ENCODE data around the gene TTPAL.

TTPAL gene, protein sequence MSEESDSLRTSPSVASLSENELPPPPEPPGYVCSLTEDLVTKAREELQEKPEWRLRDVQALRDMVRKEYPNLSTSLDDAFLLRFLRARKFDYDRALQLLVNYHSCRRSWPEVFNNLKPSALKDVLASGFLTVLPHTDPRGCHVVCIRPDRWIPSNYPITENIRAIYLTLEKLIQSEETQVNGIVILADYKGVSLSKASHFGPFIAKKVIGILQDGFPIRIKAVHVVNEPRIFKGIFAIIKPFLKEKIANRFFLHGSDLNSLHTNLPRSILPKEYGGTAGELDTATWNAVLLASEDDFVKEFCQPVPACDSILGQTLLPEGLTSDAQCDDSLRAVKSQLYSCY

GRCh38 chr20:44475694-44476560 lies at the start of gene TTPAL:
Gene TTPAL, plus strand, starts transcription at chr20:44475874. Its CDS starts 4,126 bp downstream, at chr20:44480000.
- in situ Hi-C loops (cut with HindIII; ENCODE audit: low sequenced_read_pairs) = no loop called here

GRCh38 chr20:44425923-44426322 lies 49.8 kb upstream of the TTPAL start:
- in situ Hi-C loops (cut with HindIII; ENCODE audit: low sequenced_read_pairs) = no loop called here

GRCh38 chr20:44426879-44427790 lies 48.5 kb upstream of the TTPAL start:
- in situ Hi-C loops (cut with HindIII; ENCODE audit: low sequenced_read_pairs) = no loop called here

DNA sequence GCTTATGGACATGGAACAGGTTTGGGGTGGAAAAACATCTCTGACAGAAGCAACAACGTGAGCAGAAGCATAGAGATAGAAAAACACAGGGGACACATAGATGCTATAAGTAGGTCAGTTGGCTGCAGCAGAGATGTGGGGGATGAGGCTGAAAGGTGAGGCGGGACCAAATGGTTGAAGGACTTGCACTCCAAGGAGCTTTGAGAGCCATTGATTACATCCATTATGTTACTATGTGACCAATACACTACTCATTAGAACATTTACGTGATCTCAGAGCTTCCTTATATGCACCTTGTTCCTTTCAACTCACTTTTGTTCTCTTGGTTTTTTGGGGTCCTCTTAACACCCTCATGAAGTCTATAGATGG lies 47.9 kb upstream of the TTPAL start:
- in situ Hi-C loops (cut with HindIII; ENCODE audit: low sequenced_read_pairs) = no loop called here

GRCh38 chr20:44428174-44429016 lies 47.3 kb upstream of the TTPAL start:
- in situ Hi-C loops (cut with HindIII; ENCODE audit: low sequenced_read_pairs) = no loop called here

GRCh38 chr20:44429017-44429339 lies 46.7 kb upstream of the TTPAL start:
- in situ Hi-C loops (cut with HindIII; ENCODE audit: low sequenced_read_pairs) = no loop called here

DNA sequence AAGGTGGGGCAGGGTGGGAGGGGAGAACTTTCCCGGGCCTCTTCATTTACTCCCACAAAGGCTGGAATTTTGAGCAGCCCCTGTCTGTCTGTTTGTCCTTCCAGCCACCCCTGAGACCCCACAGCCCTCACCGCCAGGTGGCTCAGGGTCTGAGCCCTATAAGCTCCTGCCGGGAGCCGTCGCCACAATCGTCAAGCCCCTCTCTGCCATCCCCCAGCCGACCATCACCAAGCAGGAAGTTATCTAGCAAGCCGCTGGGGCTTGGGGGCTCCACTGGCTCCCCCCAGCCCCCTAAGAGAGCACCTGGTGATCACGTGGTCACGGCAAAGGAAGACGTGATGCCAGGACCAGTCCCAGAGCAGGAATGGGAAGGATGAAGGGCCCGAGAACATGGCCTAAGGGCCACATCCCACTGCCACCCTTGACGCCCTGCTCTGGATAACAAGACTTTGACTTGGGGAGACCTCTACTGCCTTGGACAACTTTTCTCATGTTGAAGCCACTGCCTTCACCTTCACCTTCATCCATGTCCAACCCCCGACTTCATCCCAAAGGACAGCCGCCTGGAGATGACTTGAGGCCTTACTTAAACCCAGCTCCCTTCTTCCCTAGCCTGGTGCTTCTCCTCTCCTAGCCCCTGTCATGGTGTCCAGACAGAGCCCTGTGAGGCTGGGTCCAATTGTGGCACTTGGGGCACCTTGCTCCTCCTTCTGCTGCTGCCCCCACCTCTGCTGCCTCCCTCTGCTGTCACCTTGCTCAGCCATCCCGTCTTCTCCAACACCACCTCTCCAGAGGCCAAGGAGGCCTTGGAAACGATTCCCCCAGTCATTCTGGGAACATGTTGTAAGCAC lies 46.0 kb upstream of the TTPAL start:
- in situ Hi-C loops (cut with HindIII; ENCODE audit: low sequenced_read_pairs) = no loop called here

GRCh38 chr20:44430270-44431065 lies 45.2 kb upstream of the TTPAL start:
- in situ Hi-C loops (cut with HindIII; ENCODE audit: low sequenced_read_pairs) = no loop called here

DNA sequence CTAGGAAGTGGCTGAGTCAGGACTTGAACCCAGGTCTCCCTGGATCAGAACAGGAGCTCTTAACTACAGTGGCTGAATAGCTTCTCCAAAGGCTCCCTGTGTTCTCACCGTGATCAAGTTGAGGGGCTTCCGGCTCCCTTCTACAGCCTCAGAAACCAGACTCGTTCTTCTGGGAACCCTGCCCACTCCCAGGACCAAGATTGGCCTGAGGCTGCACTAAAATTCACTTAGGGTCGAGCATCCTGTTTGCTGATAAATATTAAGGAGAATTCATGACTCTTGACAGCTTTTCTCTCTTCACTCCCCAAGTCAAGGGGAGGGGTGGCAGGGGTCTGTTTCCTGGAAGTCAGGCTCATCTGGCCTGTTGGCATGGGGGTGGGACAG lies 44.6 kb upstream of the TTPAL start:
- in situ Hi-C loops (cut with HindIII; ENCODE audit: low sequenced_read_pairs) = no loop called here

GRCh38 chr20:44431502-44432234 lies 44.0 kb upstream of the TTPAL start:
- in situ Hi-C loops (cut with HindIII; ENCODE audit: low sequenced_read_pairs) = no loop called here

DNA sequence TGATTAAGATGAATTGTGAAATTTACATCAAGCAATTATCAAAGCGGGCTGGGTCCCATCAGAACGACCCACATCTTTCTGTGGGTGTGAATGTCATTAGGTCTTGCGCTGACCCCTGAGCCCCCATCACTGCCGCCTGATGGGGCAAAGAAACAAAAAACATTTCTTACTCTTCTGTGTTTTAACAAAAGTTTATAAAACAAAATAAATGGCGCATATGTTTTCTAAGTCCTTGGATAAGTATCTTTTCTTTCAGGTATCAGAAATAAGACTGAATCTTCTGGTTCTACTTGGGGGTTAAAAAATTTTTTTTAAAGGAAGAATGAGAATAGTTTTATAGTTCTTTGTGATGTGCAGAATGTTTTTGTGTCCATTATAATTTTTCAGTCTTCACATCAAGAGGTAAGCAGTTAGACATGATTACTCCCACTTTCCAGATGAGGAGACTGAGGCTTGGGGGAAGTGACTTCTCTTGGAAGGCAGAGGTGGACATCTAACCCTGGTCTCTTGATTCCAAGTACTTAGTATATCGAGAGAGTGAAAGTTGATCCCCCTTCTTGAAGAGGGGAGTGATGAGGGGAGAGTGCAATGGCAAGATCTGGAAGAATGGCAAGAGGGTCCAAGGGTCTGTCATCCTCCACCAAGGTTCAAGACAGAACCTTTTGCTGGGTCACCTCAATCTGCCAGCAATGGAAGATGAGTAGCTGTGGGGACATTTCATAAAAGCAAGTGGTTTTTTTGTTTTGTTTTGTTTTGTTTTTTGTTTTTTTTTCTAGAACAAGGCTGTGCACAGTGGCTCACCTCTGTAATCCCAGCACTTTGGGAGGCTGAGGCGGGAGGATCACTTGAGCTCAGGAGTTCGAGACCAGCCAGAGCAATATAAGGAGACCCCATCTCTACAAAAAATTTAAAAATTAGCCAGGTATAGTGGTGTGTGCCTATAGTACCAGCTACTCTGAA lies 42.8 kb upstream of the TTPAL start:
- in situ Hi-C loops (cut with HindIII; ENCODE audit: low sequenced_read_pairs) = no loop called here

DNA sequence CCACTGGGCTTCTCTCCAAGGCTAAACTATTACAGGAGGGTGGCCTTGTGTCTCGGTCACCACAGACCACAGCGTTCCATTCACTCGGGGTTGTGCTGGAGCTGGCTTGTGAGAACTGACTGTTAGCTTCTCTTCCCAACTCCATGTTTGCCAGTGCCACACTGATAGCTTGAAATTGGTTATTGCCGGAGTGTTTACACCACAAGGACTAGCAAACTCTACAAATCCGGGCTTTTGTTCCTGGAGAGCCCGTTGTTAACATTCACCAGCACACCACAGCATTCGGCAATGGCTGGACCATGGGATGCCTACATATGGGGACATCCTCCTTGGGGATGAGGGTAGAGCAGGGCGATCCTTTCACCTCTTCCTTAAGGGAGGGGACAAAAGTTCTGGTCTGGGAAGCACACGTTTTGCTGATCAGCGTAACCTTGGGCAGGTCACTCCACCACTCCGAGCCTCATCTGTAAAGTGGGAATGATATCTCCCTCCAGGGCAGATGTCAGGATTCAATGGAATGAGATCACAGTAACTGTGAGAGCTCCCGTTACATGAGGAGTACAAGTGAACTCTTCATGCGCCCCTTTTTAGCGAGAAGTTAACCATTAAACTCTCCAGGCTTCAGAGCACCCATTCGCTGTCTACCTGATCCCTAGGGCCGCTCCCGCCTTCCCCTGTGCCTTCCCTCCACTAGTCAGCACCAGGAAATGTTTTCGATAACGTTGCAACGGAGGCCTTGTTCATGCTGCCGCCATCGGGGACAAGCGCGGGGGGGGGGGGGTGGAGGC lies 41.7 kb upstream of the TTPAL start:
- in situ Hi-C loops (cut with HindIII; ENCODE audit: low sequenced_read_pairs) = no loop called here

DNA sequence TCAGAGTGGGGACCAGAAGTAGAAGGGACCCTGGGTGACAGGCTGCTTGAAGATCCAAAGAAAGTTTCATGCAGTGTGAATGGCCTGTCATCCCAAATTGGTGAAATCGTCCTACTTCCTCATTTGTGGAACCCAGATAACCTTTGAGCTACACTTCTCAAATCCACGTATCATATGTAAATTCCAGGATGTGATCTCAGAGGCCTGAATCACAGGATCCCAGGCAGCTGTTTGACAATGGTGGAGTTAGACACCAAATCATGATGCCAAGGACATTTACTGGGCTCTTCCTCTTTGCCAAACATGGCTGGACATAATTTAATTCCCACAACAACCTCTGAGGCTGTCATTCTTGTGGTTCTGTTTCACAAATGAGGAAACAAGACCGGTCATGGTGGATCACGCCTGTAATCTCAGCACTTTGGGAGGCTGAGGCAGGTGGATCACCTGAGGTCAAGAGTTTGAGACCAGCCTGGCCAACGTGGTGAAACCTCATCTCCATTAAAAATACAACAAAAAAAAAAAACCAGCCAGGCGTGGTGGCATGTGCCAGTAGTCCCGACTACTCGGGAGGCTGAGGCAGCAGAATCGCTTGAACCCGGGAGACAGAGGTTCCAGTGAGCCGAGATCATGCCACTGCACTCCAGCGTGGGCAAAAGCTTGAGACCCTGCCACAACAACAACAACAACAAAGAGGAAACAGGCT lies 39.9 kb upstream of the TTPAL start:
- in situ Hi-C loops (cut with HindIII; ENCODE audit: low sequenced_read_pairs) = no loop called here

- in situ Hi-C loops (cut with HindIII; ENCODE audit: low sequenced_read_pairs) = no loop called here
Measured at GRCh38 chr20:44436393-44436792, 39.3 kb upstream of the TTPAL start.

GRCh38 chr20:44437497-44437896 lies 38.2 kb upstream of the TTPAL start:
- in situ Hi-C loops (cut with HindIII; ENCODE audit: low sequenced_read_pairs) = no loop called here

DNA sequence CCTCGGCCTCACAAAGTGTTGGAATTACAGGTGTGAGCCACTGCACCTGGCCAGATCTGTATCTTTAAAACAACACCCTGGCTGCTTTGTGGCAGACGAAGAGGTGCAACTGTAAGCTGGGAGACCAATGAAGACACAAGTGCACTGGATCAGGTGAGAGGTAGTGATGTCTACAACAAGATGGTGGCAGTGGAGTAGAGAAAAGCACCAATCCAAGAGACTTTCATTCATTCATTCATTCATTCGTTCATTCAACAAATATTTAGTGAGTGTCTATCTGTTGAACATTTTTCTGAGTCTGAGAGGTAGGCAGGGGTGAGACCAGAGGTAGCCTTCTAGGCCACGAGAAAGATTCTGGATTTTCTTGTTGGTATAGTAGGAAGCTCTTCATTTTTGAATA lies 36.9 kb upstream of the TTPAL start:
- in situ Hi-C loops (cut with HindIII; ENCODE audit: low sequenced_read_pairs) = no loop called here
